Measurements from ENCODE around the gene PPP1R13B.

The PPP1R13B gene

DNA sequence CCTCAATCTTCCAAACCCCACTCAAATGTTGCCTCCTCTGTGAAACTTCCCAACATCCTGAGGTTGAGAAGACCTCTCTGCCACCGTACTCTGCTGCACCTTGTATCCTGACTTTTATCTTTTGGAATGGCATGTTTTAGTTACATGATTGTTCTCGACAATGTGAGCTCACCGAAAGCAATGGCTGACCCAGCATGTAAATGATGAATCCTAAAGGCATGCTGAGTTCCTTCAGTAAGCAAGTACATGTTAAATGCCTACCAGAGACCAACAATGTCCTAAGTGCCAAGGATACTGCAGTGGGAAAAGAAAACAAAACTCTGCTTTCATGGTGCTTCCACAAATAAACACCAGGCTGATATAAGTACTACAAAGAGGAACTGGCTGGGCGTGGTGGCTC is 13.7 kb downstream of the PPP1R13B start:
- TF ChIP-seq, protein P1, sequence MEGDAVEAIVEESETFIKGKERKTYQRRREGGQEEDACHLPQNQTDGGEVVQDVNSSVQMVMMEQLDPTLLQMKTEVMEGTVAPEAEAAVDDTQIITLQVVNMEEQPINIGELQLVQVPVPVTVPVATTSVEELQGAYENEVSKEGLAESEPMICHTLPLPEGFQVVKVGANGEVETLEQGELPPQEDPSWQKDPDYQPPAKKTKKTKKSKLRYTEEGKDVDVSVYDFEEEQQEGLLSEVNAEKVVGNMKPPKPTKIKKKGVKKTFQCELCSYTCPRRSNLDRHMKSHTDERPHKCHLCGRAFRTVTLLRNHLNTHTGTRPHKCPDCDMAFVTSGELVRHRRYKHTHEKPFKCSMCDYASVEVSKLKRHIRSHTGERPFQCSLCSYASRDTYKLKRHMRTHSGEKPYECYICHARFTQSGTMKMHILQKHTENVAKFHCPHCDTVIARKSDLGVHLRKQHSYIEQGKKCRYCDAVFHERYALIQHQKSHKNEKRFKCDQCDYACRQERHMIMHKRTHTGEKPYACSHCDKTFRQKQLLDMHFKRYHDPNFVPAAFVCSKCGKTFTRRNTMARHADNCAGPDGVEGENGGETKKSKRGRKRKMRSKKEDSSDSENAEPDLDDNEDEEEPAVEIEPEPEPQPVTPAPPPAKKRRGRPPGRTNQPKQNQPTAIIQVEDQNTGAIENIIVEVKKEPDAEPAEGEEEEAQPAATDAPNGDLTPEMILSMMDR (IDR thresholded peaks at IDR 0.05; ENCODE audit: low read depth, low read length), result no peak

DNA sequence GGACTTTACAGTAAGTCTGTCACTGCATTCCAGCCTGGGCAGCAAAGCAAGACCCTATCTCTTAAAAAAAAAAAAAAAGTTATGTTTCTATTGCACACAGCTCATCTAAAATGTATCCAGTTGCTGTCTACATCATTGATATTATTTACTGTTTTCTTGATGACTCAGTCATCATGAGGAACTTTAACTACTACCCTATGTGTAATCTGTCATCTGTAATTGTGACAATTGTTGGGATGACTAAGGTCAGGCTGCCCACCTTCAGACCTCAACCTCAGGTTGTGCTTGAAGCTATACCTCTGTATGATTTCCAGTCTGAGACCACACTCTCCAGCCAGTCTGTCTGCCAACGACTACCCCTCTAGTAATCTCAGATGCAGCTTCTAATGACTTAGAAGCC is 15.3 kb downstream of the PPP1R13B start:
- TF ChIP-seq, protein P1 (IDR thresholded peaks at IDR 0.05; ENCODE audit: low read depth, low read length), result no peak
- no peak for DNase-seq (ENCODE audit: low read depth in 2 of 2)

More for the DNA sequence above, 13.7 kb downstream of the PPP1R13B start:
- no peak overlapping the region for H3K4me3 ChIP-seq (replicated peaks in 1 of 2; ENCODE audit: low read depth in 2 of 2, low read length in 2 of 2)
- no peak for DNase-seq (ENCODE audit: low read depth in 2 of 2)

DNA sequence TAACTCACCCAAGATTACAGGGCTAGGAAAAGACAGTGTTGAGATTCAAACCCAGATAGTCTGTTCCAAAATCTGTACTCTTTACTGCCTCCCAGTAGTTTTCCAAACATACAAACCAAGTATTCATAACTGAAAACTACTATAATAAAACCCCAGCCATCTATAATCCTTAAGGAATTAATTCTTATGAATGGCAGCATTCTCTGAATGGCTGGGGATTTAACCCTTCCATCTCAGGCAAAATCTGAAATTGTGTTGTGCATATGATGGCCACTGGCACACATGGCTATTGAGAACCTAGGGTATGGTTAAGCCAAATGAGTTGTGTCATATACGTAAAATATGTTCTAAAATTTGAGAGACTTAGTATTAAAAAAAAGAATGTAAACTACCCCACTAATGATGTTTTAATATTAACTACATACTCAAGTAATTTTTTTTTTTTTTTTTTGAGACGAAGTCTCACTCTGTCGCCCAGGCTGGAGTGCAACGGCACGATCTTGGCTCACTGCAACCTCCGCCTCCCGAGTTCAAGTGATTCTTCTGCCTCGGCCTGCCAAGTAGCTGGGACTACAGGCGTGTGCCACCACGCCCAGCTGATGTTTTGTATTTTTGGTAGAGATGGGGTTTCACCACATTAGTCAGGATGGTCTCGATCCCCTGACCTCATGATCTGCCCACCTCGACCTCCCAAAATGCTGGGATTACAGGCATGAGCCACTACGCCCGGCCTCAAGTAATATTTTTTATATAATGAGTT is 16.7 kb downstream of the PPP1R13B start:
- no peak for DNase-seq (ENCODE audit: low read depth in 2 of 2)
- TF ChIP-seq, protein P1 (IDR thresholded peaks at IDR 0.05; ENCODE audit: low read depth, low read length), result no peak

More for the DNA sequence above, 15.3 kb downstream of the PPP1R13B start:
- H3K4me3 ChIP-seq (replicated peaks in 1 of 2; ENCODE audit: low read depth in 2 of 2, low read length in 2 of 2), result no peak overlapping the region

DNA sequence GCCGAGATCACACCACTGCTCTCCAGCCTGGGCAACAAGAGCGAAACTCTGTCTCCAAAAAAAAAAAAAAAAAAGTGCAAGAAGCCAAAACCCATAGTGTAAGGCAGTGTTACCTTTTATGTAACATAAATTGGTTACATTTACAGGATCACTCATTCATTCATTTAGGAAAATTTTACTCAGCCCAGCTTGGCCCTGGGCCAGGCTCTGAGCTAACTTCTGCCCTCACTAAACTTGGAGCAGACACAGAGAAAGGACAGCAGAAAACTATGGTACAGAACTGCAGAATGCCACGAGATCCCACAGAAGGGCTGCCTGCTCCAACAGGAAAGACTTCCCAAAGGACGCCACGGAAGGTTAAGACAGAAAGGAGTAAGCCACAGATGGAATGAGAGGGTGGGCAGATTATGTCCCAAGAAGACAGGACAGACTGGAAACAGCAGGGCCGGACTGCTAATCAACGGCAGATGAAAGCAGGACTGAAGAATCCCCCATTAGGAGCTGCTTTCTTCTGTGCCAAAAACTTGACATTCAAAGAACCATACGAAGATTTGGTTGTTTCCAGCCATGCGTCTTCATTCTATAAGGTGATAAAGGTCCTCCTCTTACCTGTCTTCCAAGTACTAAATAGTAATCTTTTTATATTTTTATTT is 18.9 kb downstream of the PPP1R13B start:
- H3K4me3 ChIP-seq (replicated peaks in 1 of 2; ENCODE audit: low read depth in 2 of 2, low read length in 2 of 2), result no peak overlapping the region
- peak; percentile 66 for DNase-seq (ENCODE audit: low read depth in 2 of 2)
- TF ChIP-seq, protein P1 (IDR thresholded peaks at IDR 0.05; ENCODE audit: low read depth, low read length), result no peak

More for the DNA sequence above, 16.7 kb downstream of the PPP1R13B start:
- H3K4me3 ChIP-seq (replicated peaks in 1 of 2; ENCODE audit: low read depth in 2 of 2, low read length in 2 of 2), result no peak overlapping the region

DNA sequence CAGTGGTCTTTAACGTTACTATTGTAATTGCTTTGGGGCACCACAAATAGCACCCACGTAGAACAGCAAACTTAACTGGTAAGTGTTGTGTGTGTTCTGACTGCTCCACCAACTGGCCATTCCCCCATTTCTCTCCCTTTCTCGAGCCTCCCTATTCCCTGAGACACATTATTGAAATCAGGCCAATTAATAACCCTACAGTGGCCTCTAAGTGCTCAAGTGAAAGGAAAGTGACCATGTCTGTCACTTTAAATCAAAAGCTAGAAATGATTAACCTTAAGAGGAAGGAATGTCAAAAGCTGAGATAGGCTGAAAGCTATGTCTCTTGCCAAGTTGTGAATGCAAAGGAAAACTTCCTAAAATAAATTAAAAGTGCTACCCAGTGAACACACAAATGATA is 22.3 kb downstream of the PPP1R13B start:
- DNase-seq (ENCODE audit: low read depth in 2 of 2), result no peak
- no peak overlapping the region for H3K4me3 ChIP-seq (replicated peaks in 1 of 2; ENCODE audit: low read depth in 2 of 2, low read length in 2 of 2)
- TF ChIP-seq, protein P1 (IDR thresholded peaks at IDR 0.05; ENCODE audit: low read depth, low read length), result no peak

DNA sequence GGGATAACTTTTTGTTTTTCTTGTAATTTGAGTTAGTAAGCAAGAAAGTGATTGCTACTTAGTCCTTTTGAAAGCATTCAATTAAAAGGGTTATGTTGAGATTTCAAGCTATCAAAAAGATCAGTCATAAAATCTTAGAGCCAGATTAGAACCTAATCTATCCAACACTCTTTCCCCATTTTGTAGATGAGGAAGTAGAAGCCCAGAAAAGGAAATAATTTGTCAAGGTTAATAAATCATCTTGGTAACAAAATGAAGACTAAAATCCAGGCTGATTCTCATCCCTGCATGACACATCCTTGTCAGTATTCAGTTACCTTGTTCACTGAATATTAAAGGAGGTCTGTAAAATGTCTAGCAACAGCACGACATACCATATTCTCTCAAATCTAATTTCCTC is 26.5 kb downstream of the PPP1R13B start:
- TF ChIP-seq, protein P1 (IDR thresholded peaks at IDR 0.05; ENCODE audit: low read depth, low read length), result no peak
- H3K4me3 ChIP-seq (replicated peaks in 1 of 2; ENCODE audit: low read depth in 2 of 2, low read length in 2 of 2), result no peak overlapping the region
- DNase-seq (ENCODE audit: low read depth in 2 of 2), result no peak
